ENCODE data around the gene CYS1. TPM values are rescaled to one million over a fixed set of nuclear protein-coding genes. Genes with fewer than 3 reads are reported as not detected.
"Not testable (repeated sequence)": the region's sequence is repeated elsewhere in the genome, so short reads cannot be mapped to it uniquely, and the experiment has no call there.

Gene CYS1
- total and polyA plus RNA-seq, 2 of the 8 experiments (the other 6 are each of a cell fraction or from before 2014, with no cell fraction given): 0.09 to 0.13 TPM

DNA sequence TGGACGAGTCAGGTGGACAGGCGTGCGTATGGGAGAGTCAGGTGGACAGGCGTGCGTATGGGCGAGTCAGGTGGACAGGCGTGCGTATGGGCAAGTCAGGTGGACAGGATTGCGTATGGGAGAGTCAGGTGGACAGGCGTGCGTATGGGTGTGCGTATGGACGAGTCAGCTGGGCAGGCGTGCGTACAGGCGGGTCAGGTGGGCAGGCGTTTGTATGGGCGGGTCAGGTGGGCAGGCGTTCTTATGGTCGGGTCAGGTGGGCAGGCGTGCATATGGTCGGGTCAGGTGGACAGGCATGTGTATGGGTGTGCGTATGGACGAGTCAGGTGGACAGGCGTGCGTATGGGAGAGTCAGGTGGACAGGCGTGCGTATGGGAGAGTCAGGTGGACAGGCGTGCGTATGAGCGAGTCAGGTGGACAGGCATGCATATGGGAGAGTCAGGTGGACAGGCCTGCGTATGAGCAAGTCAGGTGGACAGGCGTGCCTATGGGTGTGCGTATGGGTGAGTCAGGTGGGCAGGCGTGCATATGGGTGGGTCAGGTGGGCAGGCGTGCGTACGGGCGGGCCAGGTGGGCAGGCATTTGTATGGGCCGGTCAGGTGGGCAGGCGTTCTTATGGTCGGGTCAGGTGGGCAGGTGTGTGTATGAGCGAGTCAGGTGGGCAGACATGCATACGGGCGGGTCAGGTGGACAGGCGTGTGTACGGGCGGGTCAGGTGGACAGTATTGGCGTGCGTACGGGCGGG, 69.2 kb downstream of the CYS1 start:
- H3K4ac ChIP-seq (replicated peaks; ENCODE audit: insufficient read length, low read depth, low read length); H2BK12ac ChIP-seq (ENCODE audit: low read depth, low read length); H4K5ac ChIP-seq (ENCODE audit: insufficient read length, low read depth, low read length); FAIRE-seq; H3K27ac ChIP-seq (ENCODE audit: low read depth, low read length); H3K56ac ChIP-seq (replicated peaks; ENCODE audit: insufficient read length, low read depth, low read length); H4K20me1 ChIP-seq (replicated peaks in 1 of 2; ENCODE audit: control insufficient read depth in 1 of 2, insufficient read depth in 2 of 2, low read length in 2 of 2); H4K91ac ChIP-seq (replicated peaks; ENCODE audit: insufficient read length, low read length); H2BK20ac ChIP-seq (ENCODE audit: low read length); H2AFZ ChIP-seq (ENCODE audit: low read length); POLR2A ChIA-PET (ENCODE audit: partially characterized antibody); H3K4me2 ChIP-seq (ENCODE audit: insufficient read depth in 1 of 2, low read depth in 2 of 2, low read length in 2 of 2); DNase-seq (ENCODE audit: low read depth in 1 of 2, low spot score in 2 of 2); H3K4me3 ChIP-seq (ENCODE audit: extremely low read depth in 1 of 4, insufficient read depth in 2 of 4, low read depth in 3 of 4, low read length in 4 of 4); H3K23ac ChIP-seq (ENCODE audit: insufficient read length); H3K23me2 ChIP-seq (ENCODE audit: low read depth, low read length); H4K8ac ChIP-seq (ENCODE audit: extremely low read depth, insufficient read depth, low read length); H3K36me3 ChIP-seq (ENCODE audit: control insufficient read depth in 2 of 4, insufficient read depth in 4 of 4, low read length in 3 of 4); H2BK120ac ChIP-seq (replicated peaks; ENCODE audit: low read depth, low read length); H3K18ac ChIP-seq (ENCODE audit: extremely low read depth, low read length); H3K9ac ChIP-seq (replicated peaks in 1 of 4; ENCODE audit: extremely low read depth in 1 of 4, low read depth in 3 of 4, low read length in 3 of 4); H3K79me1 ChIP-seq (ENCODE audit: low read depth, low read length); H3K9me3 ChIP-seq (ENCODE audit: insufficient read depth in 2 of 2, low read depth in 1 of 2, low read length in 1 of 2); H3K14ac ChIP-seq (ENCODE audit: insufficient read length); H2BK5ac ChIP-seq (ENCODE audit: low read depth, low read length); H3K4me1 ChIP-seq (replicated peaks in 1 of 4; ENCODE audit: control insufficient read depth in 3 of 4, insufficient read depth in 4 of 4, low read length in 3 of 4); H3K27me3 ChIP-seq (replicated peaks in 1 of 4; ENCODE audit: control insufficient read depth in 3 of 4, extremely low read depth in 1 of 4, insufficient read depth in 3 of 4, low read length in 3 of 4); H2BK15ac ChIP-seq (ENCODE audit: low read length); H2AK5ac ChIP-seq (ENCODE audit: low read depth, low read length); H3K79me2 ChIP-seq (ENCODE audit: control insufficient read depth in 1 of 2, insufficient read depth in 2 of 2, low read length in 2 of 2): not testable (repeated sequence)
- WGBS, 2 experiments (ENCODE audit: extremely low coverage in 1 of 2, insufficient coverage in 1 of 2, insufficient read length in 1 of 2, insufficient replicate concordance in 2 of 2, low coverage in 1 of 2, low lambda C conversion rate in 2 of 2, missing lambda C conversion rate in 1 of 2): 92% methylated on average over 51 of the region's 52 CpGs; no CpG with 5 or more reads in 1 of the 2 experiments
- CTCF ChIA-PET (ENCODE audit: partially characterized antibody): interaction anchor here (0.7 kb wide), 1 partner anchor 908 kb away, joined by 4 read pairs; no protein-coding TSS in a partner anchor

All from H1 (cell line).